ENCODE measurements around the gene PROM1.

GRCh38 chr4:16018841-16019240 lies 65.0 kb downstream of the PROM1 start:
- TF ChIP-seq POLR2A (IDR thresholded peaks at IDR 0.05; ENCODE audit: control extremely low read depth in 1 of 2, low read depth in 2 of 2, low read length in 2 of 2) (no peak), CEBPB (IDR thresholded peaks at IDR 0.05; ENCODE audit: low read depth, low read length) (no peak), CTCF (IDR thresholded peaks at IDR 0.05; ENCODE audit: control extremely low read depth in 1 of 3, insufficient read depth in 1 of 3, low read depth in 1 of 3, low read length in 3 of 3) (no peak), YY1 (IDR thresholded peaks at IDR 0.05; ENCODE audit: low read depth, low read length) (no peak), EZH2 (IDR thresholded peaks at IDR 0.05; ENCODE audit: low read depth, low read length, severe bottlenecking) (no peak), CREB1 (IDR thresholded peaks at IDR 0.05) (no peak), SIN3A (conservative IDR thresholded peaks at IDR 0.05 in 1 of 2, IDR thresholded peaks at IDR 0.05 in 1 of 2; ENCODE audit: low read depth in 1 of 2, low read length in 2 of 2) (no peak), POU5F1 (IDR thresholded peaks at IDR 0.05; ENCODE audit: low read depth, low read length) (no peak), RAD21 (IDR thresholded peaks at IDR 0.05 in 1 of 2, conservative IDR thresholded peaks at IDR 0.05 in 1 of 2; ENCODE audit: low read depth in 2 of 2, low read length in 2 of 2) (no peak), SP1 (IDR thresholded peaks at IDR 0.05; ENCODE audit: low read depth, low read length) (no peak), JUND (IDR thresholded peaks at IDR 0.05; ENCODE audit: low read length) (no peak), KDM1A (IDR thresholded peaks at IDR 0.05; ENCODE audit: borderline replicate concordance, low read length) (no peak)

Data from H1 (cell line).